A549 (cell line): ENCODE data around the gene MXRA7. TPM values are rescaled to one million over a fixed set of nuclear protein-coding genes. Genes with fewer than 3 reads are reported as not detected.
A peak's percentile ranks its signal among the peaks of the same experiment; 100 is the strongest.

Source experiments
- ATAC-seq, 2 experiments: fragments of 200-7000 bp in 1 of 2; fragments of >200 bp in 1 of 2; cut with Nextera tagmentation in 1 of 2; cut with Tn5 transposase in 1 of 2; 3 replicates each; pipeline versions ENCODE4 v1.8.0 to v1.9.1; 2018 to 2020; ENCODE audit warnings: mild to moderate bottlenecking in 1 of 2, moderate library complexity in 1 of 2
- CTCF ChIA-PET: fragments of 300-600 bp; sonication (Branson Sonifier 250); formaldehyde crosslinking; extraction: SDS; loops from one replicate; lab custom pipeline; 2021; ENCODE audit warnings: antibody characterized with exemption, inconsistent platforms; lab: Yijun Ruan, JAX
- POLR2A ChIA-PET: fragments of 350-600 bp; formaldehyde crosslinking; extraction: SDS; loops from one replicate; lab custom pipeline; 2021; ENCODE audit warnings: antibody characterized with exemption, inconsistent platforms; lab: Yijun Ruan, JAX
- DNase-seq, 2 experiments: peaks; one replicate each; pipeline versions ENCODE4 v3.0.0 to v3.0.0-alpha.2; 2011 to 2016; ENCODE audit warnings: low read depth in 1 of 2, low spot score in 1 of 2
- FAIRE-seq: peaks from 2 replicates; lab custom pipeline; 2011; peaks lifted over from hg19 to GRCh38; lab: Jason Lieb, UNC
- H3K27ac ChIP-seq, 2 experiments: fragments of >200 bp; sonication (Bioruptor Twin); formaldehyde crosslinking; 3 replicates each; pipeline ENCODE4 v1.5.1; 2016 to 2017
- H3K4me1 ChIP-seq: fragments of >200 bp; sonication (Bioruptor Twin); formaldehyde crosslinking; 3 replicates; pipeline ENCODE4 v1.6.1; 2016
- H3K4me2 ChIP-seq: fragments of >200 bp; sonication (Bioruptor Twin); formaldehyde crosslinking; 3 replicates; pipeline ENCODE4 v1.6.1; 2016
- H3K4me3 ChIP-seq: fragments of >200 bp; sonication (Bioruptor Twin); formaldehyde crosslinking; 3 replicates; pipeline ENCODE4 v1.5.1; 2016
- H3K9me3 ChIP-seq: fragments of >200 bp; sonication (Bioruptor Twin); formaldehyde crosslinking; 3 replicates; pipeline ENCODE4 v1.6.1; 2016
- CBX2 ChIP-seq: fragments of 200-600 bp; sonication (generic); IDR thresholded peaks from 2 replicates; pipeline ENCODE4 v1.6.1; 2016; ENCODE audit warnings: low read depth, mild to moderate bottlenecking, borderline replicate concordance
- CHD2 ChIP-seq: fragments of 150-350 bp; IDR thresholded peaks from 2 replicates; pipeline ENCODE4 v1.6.1; 2014; ENCODE audit warnings: low read length; ENCODE audit not compliant: partially characterized antibody
- CHD4 ChIP-seq: fragments of 200-600 bp; sonication (generic); IDR thresholded peaks from 2 replicates; pipeline ENCODE4 v1.6.1; 2016; ENCODE audit warnings: antibody characterized with exemption, mild to moderate bottlenecking, borderline replicate concordance
- EHF ChIP-seq: fragments of 250-450 bp; sonication (Bioruptor Pico); IDR thresholded peaks from 2 replicates; pipeline ENCODE4 v1.5.0; 2020; ENCODE audit warnings: mild to moderate bottlenecking
- EHMT2 ChIP-seq: fragments of 200-600 bp; sonication (generic); IDR thresholded peaks from 2 replicates; pipeline ENCODE4 v1.6.1; 2016; ENCODE audit warnings: antibody characterized with exemption, low read depth, mild to moderate bottlenecking, moderate library complexity
- EP300 ChIP-seq, 2 experiments: fragments of >200 bp; sonication (Bioruptor Twin); formaldehyde crosslinking; IDR thresholded peaks; 2 replicates in 1 of 2; 3 replicates in 1 of 2; pipeline ENCODE4 v1.6.1; 2016 to 2017
- ESRRA ChIP-seq: fragments of 150-350 bp; IDR thresholded peaks from 2 replicates; pipeline ENCODE4 v1.6.1; 2014; ENCODE audit warnings: mild to moderate bottlenecking, low read length, borderline replicate concordance
- FOSB ChIP-seq: fragments of 250-450 bp; sonication (Bioruptor Pico); IDR thresholded peaks from 2 replicates; pipeline ENCODE4 v1.5.0; 2020; ENCODE audit warnings: mild to moderate bottlenecking, moderate library complexity
- FOSL2 ChIP-seq, 2 experiments: fragments of 450-650 bp in 1 of 2; fragments of >200 bp in 1 of 2; sonication (Bioruptor Twin) in 1 of 2; formaldehyde crosslinking; IDR thresholded peaks; 2 replicates each; pipeline versions ENCODE4 v1.5.0 to v1.6.1; 2016 to 2020; ENCODE audit warnings: mild to moderate bottlenecking in 1 of 2, moderate library complexity in 1 of 2
- HDAC2 ChIP-seq: fragments of 200-600 bp; sonication (generic); IDR thresholded peaks from 2 replicates; pipeline ENCODE4 v1.6.1; 2016
- HOXB5 ChIP-seq: fragments of 250-450 bp; sonication (Bioruptor Pico); IDR thresholded peaks from 2 replicates; pipeline ENCODE4 v1.5.0; 2020; ENCODE audit warnings: mild to moderate bottlenecking, moderate library complexity
- JUNB ChIP-seq: fragments of >200 bp; sonication (Bioruptor Twin); formaldehyde crosslinking; IDR thresholded peaks from 2 replicates; pipeline ENCODE4 v1.6.1; 2016
- MAZ ChIP-seq: fragments of 150-350 bp; IDR thresholded peaks from 2 replicates; pipeline ENCODE4 v1.6.1; 2014; ENCODE audit warnings: antibody characterized with exemption, low read depth, low read length, borderline replicate concordance
- MYC ChIP-seq: IDR thresholded peaks from 2 replicates; pipeline ENCODE4 v1.6.1; 2012; ENCODE audit warnings: mild to moderate bottlenecking, inconsistent platforms, low read length, improper control_type of control experiment, borderline replicate concordance
- POLR2AphosphoS2 ChIP-seq: conservative IDR thresholded peaks from 2 replicates; pipeline ENCODE4 v1.6.1; 2012; ENCODE audit warnings: low read length, improper control_type of control experiment, inconsistent platforms
- RFX5 ChIP-seq: fragments of 450-650 bp; IDR thresholded peaks from 2 replicates; pipeline ENCODE4 v1.7.1; 2014; ENCODE audit warnings: antibody characterized with exemption, mild to moderate bottlenecking, moderate library complexity
- RNF2 ChIP-seq: fragments of 200-600 bp; sonication (generic); IDR thresholded peaks from 2 replicates; pipeline ENCODE4 v1.6.1; 2016; ENCODE audit warnings: low read depth, mild to moderate bottlenecking, antibody characterized with exemption, moderate library complexity, borderline replicate concordance
- SMC3 ChIP-seq: fragments of >200 bp; sonication (Bioruptor Twin); formaldehyde crosslinking; IDR thresholded peaks from 3 replicates; pipeline ENCODE4 v1.6.1; 2018; ENCODE audit warnings: inconsistent platforms
- TP53 ChIP-seq: fragments of 250-450 bp; sonication (Bioruptor Pico); IDR thresholded peaks from 2 replicates; pipeline ENCODE4 v1.5.0; 2021; ENCODE audit warnings: mild to moderate bottlenecking, moderate library complexity
- ZFP36 ChIP-seq: fragments of 450-650 bp; IDR thresholded peaks from 2 replicates; pipeline ENCODE4 v1.6.1; 2014; ENCODE audit warnings: borderline replicate concordance; ENCODE audit not compliant: partially characterized antibody
- WGBS: methylation state at CpG from one replicate; pipeline ENCODE4 v1.1.6; 2017; ENCODE audit errors: missing lambda C conversion rate; 5-methylcytosine and 5-hydroxymethylcytosine counted together
- polyA plus RNA-seq, 4 experiments: library from polyadenylated mRNA; depleted of rRNA in 3 of 4; stranded (reverse); fragments of >200 nt; fragmentation: RNase III in 1 of 4; extraction: RNeasy Plus Mini Kit Qiagen cat#74134 plus additional on column Dnase treatment in 1 of 4; gene quantifications; 2 replicates in 3 of 4; 3 replicates in 1 of 4; pipeline ENCODE4 v1.2.3, GENCODE V29; 2011 to 2017
- TF ChIP-seq, protein P1 (sequence below): fragments of 450-650 bp; IDR thresholded peaks from 2 replicates; pipeline ENCODE4 v1.6.1; 2014; ENCODE audit warnings: antibody characterized with exemption
- TF ChIP-seq, protein P2 (sequence below): fragments of 200-600 bp; sonication (generic); IDR thresholded peaks from 2 replicates; pipeline ENCODE4 v1.6.1; 2016; ENCODE audit warnings: antibody characterized with exemption, mild to moderate bottlenecking, moderate library complexity
- TF ChIP-seq, protein P3 (sequence below): fragments of 250-450 bp; sonication (Bioruptor Pico); IDR thresholded peaks from 2 replicates; pipeline ENCODE4 v1.5.0; 2021; ENCODE audit warnings: mild to moderate bottlenecking, moderate library complexity, borderline replicate concordance
- TF ChIP-seq, protein P4 (sequence below): fragments of >200 bp; sonication (Bioruptor Twin); formaldehyde crosslinking; IDR thresholded peaks from 3 replicates; pipeline ENCODE4 v1.6.1; 2016
- TF ChIP-seq, protein P5 (sequence below): fragments of 250-450 bp; sonication (Bioruptor Pico); IDR thresholded peaks from 2 replicates; pipeline ENCODE4 v1.5.0; 2020; ENCODE audit warnings: low read depth, mild to moderate bottlenecking, moderate library complexity

MXRA7 gene
- polyA plus RNA-seq, 2 of the 4 experiments (the other 2 are of a cell fraction) = 47.8 to 57.2 TPM

DNA sequence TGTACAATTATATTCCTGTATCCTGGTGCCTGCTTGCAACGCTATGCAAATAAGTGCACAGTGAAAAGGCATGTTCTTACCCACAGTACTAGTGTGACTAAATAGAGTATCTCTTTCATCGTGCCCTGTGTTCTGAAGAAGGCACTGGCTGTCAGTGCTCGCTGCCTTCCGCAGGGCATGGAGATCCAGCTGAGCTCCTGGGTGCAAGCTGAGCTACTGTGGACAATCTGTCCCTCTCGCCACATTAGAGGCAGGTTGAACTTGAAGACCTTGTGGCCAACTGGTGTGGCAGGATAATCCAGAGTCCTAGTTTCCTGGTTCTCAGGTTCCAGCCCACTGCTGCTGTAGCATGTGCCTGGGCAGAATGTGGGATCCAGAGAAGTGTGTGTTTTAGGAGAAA lies 65.3 kb downstream of the MXRA7 start:
- H3K4me1 ChIP-seq = peaks cover 36% of the 10 kb centered on the region
- peak; percentile 48 to 54; a peak in 3 of 6 replicates for ATAC-seq
- TF ChIP-seq EHF (no peak), POLR2AphosphoS2 (no peak)
- TF ChIP-seq, all 56 proteins: peak for 0
- ChIA-PET CTCF (interaction anchor here (1.6 kb wide), 1 partner anchor 22 kb away, joined by 7 read pairs; no protein-coding TSS in a partner anchor), POLR2A (interaction anchor here (0.6 kb wide), 1 partner anchor 10 kb away, joined by 3 read pairs; no protein-coding TSS in a partner anchor)
- Histone ChIP-seq H3K4me3 (no peak overlapping the region), H3K4me2 (peak overlapping the region; percentile 25; the same call in 1 of the 3 replicates), H3K9me3 (peaks cover 5% of the 10 kb centered on the region; the same call in 1 of the 3 replicates), H3K27ac (peak overlapping the region; percentile 38 to 43; a peak in 3 of 6 replicates)
- no peak for FAIRE-seq
- WGBS = 55% methylated on average over 5 of the region's 5 CpGs
- no peak for DNase-seq

DNA sequence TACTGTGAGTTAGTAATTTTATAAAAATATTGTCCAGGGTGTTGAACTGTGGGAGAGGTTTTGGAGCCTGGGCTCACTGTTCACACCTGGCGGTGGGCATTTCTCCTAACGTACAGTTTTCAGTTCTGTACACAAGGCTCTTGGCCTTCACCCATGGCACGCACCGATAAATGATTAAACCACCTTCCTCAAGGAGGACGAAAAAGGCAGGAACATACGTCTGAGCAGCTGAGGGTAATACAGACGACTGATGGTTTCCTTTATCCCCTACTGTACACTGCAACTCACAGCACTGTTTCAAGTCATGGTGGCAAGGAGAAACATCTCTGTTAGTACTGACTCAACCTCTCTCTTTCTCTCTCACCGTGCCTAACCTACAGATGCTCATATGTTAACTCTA lies 65.8 kb downstream of the MXRA7 start:
- 45% methylated on average over 8 of the region's 8 CpGs for WGBS
- POLR2A ChIA-PET = no interaction called here
- no peak for DNase-seq

DNA sequence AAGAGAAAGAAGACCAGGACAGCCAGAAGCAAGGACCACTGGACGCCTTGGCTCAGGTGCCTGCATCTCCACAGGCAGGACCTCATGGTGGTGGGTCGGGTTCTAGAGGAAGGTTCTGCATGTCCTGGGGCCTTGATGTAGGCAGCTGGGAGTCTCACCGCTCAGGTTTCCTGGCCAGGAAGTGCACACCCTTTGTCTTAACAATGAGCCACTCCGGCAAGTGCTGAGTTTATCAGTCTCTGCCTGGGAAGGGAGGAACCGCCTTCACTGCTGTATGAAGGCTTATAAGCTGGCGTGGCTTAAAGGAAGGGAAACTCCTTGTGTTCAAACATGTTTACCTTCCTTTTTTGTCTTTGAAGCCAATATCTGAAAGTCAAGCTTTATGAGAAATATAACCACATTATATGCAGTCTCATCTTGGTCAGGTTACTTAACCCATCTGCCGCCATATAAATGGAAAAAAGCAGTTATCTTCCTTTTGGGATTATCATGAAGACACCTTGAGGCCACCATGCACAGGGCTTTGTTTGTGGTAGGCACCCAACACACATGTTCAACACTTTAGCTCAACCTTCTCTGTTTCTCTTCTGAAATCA lies 67.1 kb downstream of the MXRA7 start, which contains the start of gene ST6GALNAC1:
TSS of gene ST6GALNAC1 (minus strand) at position 205 of the 596 bp plus-strand sequence. CDS start at position 86, 119 bp downstream.
- Histone ChIP-seq H3K27ac (peak within 1 kb of the TSS; percentile 14 to 65; a peak in 5 of 6 replicates), H3K4me2 (no peak within 1 kb of the TSS), H3K9me3 (peaks cover 5% of the 10 kb centered on the region; the same call in 1 of the 3 replicates), H3K4me1 (peaks cover 41% of the 10 kb centered on the region), H3K4me3 (no peak within 1 kb of the TSS)
- ChIA-PET POLR2A (no interaction called here), CTCF (interaction anchor here (0.6 to 1.2 kb wide), 8 partner anchors 10 to 1264 kb away, joined by 3 to 8 read pairs (median 4); partner anchors contain the start of gene ST6GALNAC2)
- ATAC-seq (no peak; a peak in 1 of 6 replicates), DNase-seq (peak in 1 of 2 experiments; percentile 45), FAIRE-seq (no peak)
- 75% methylated on average over 7 of the region's 7 CpGs for whole genome bisulfite sequencing
- TF ChIP-seq FOSB (CRISPR knock-in tag) = no peak
- TF ChIP-seq, protein P1, sequence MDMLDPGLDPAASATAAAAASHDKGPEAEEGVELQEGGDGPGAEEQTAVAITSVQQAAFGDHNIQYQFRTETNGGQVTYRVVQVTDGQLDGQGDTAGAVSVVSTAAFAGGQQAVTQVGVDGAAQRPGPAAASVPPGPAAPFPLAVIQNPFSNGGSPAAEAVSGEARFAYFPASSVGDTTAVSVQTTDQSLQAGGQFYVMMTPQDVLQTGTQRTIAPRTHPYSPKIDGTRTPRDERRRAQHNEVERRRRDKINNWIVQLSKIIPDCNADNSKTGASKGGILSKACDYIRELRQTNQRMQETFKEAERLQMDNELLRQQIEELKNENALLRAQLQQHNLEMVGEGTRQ = no peak
- TF ChIP-seq MYC = no peak
- no peak for TF ChIP-seq ZFP36
- no peak for TF ChIP-seq MAZ
- TF ChIP-seq HOXB5 (CRISPR knock-in tag) = no peak
- TF ChIP-seq, protein P2, sequence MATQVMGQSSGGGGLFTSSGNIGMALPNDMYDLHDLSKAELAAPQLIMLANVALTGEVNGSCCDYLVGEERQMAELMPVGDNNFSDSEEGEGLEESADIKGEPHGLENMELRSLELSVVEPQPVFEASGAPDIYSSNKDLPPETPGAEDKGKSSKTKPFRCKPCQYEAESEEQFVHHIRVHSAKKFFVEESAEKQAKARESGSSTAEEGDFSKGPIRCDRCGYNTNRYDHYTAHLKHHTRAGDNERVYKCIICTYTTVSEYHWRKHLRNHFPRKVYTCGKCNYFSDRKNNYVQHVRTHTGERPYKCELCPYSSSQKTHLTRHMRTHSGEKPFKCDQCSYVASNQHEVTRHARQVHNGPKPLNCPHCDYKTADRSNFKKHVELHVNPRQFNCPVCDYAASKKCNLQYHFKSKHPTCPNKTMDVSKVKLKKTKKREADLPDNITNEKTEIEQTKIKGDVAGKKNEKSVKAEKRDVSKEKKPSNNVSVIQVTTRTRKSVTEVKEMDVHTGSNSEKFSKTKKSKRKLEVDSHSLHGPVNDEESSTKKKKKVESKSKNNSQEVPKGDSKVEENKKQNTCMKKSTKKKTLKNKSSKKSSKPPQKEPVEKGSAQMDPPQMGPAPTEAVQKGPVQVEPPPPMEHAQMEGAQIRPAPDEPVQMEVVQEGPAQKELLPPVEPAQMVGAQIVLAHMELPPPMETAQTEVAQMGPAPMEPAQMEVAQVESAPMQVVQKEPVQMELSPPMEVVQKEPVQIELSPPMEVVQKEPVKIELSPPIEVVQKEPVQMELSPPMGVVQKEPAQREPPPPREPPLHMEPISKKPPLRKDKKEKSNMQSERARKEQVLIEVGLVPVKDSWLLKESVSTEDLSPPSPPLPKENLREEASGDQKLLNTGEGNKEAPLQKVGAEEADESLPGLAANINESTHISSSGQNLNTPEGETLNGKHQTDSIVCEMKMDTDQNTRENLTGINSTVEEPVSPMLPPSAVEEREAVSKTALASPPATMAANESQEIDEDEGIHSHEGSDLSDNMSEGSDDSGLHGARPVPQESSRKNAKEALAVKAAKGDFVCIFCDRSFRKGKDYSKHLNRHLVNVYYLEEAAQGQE = no peak
- no peak for TF ChIP-seq CBX2

More for the DNA sequence above, 65.8 kb downstream of the MXRA7 start:
- no peak overlapping the region for H3K4me3 ChIP-seq
- FAIRE-seq = no peak
- TF ChIP-seq FOSL2 (IDR thresholded peaks at IDR 0.05) (no peak), FOSL2 (CRISPR knock-in tag; IDR thresholded peaks at IDR 0.05) (no peak), RFX5 (no peak), TP53 (CRISPR knock-in tag) (no peak), RNF2 (no peak), EP300 (IDR thresholded peaks at IDR 0.05) (no peak), POLR2AphosphoS2 (no peak), FOSB (CRISPR knock-in tag) (no peak), CHD2 (no peak), SMC3 (no peak), MAZ (no peak), CHD4 (no peak), HDAC2 (no peak), JUNB (no peak), ESRRA (no peak), EHMT2 (no peak)
- TF ChIP-seq, protein P3, sequence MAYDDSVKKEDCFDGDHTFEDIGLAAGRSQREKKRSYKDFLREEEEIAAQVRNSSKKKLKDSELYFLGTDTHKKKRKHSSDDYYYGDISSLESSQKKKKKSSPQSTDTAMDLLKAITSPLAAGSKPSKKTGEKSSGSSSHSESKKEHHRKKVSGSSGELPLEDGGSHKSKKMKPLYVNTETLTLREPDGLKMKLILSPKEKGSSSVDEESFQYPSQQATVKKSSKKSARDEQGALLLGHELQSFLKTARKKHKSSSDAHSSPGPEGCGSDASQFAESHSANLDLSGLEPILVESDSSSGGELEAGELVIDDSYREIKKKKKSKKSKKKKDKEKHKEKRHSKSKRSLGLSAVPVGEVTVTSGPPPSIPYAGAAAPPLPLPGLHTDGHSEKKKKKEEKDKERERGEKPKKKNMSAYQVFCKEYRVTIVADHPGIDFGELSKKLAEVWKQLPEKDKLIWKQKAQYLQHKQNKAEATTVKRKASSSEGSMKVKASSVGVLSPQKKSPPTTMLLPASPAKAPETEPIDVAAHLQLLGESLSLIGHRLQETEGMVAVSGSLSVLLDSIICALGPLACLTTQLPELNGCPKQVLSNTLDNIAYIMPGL (CRISPR knock-in tag) = no peak
- TF ChIP-seq, protein P4, sequence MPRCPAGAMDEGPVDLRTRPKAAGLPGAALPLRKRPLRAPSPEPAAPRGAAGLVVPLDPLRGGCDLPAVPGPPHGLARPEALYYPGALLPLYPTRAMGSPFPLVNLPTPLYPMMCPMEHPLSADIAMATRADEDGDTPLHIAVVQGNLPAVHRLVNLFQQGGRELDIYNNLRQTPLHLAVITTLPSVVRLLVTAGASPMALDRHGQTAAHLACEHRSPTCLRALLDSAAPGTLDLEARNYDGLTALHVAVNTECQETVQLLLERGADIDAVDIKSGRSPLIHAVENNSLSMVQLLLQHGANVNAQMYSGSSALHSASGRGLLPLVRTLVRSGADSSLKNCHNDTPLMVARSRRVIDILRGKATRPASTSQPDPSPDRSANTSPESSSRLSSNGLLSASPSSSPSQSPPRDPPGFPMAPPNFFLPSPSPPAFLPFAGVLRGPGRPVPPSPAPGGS = no peak
- TF ChIP-seq, protein P1 = no peak
- TF ChIP-seq, protein P5, sequence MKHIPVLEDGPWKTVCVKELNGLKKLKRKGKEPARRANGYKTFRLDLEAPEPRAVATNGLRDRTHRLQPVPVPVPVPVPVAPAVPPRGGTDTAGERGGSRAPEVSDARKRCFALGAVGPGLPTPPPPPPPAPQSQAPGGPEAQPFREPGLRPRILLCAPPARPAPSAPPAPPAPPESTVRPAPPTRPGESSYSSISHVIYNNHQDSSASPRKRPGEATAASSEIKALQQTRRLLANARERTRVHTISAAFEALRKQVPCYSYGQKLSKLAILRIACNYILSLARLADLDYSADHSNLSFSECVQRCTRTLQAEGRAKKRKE = no peak
- peak overlapping the region; percentile 38 to 43; a peak in 4 of 6 replicates for H3K27ac ChIP-seq
- peaks cover 5% of the 10 kb centered on the region; the same call in 1 of the 3 replicates for H3K9me3 ChIP-seq
- peaks cover 40% of the 10 kb centered on the region for H3K4me1 ChIP-seq
- peak overlapping the region; percentile 25; the same call in 1 of the 3 replicates for H3K4me2 ChIP-seq
- ATAC-seq = peak in 1 of 2 experiments; percentile 52; a peak in 3 of 6 replicates
- CTCF ChIA-PET = interaction anchor here (1.6 kb wide), 1 partner anchor 21 kb away, joined by 7 read pairs; no protein-coding TSS in a partner anchor
